ENCODE results near the gene SASS6. TPM values are rescaled to one million over a fixed set of nuclear protein-coding genes. Genes with fewer than 3 reads are reported as not detected.

Gene SASS6
- total and polyA plus RNA-seq, 4 donors, result 0.88 to 2.5 (median 1.9) TPM

DNA sequence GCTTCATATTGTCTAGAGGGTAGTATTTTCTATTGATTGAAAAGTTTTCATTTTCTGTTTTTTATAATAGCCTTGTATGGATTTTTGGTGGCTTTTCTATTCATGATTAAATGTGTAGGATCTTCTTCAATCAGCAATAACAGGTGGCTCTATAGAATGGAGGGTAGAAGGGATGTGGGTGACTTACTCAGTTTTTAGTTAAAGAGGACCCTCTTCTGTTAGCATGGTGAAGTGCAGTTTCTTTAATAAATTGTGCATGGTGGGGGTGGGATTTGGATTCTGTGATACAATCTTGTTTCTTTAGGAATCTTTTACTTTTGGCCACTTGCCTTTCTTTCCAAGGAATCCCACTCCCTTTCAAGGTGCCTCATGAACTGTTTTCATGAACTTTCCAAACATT is 98.3 kb downstream of the SASS6 start:
- Histone ChIP-seq H3K27me3 (ENCODE audit: control insufficient read depth in 1 of 2, insufficient read depth in 2 of 2, low read length in 1 of 2) (no peaks in the 10 kb centered on the region), H3K9me3 (ENCODE audit: control insufficient read depth, low read length) (no peaks in the 10 kb centered on the region), H3K27ac (ENCODE audit: low read depth in 1 of 2, low read length in 2 of 2) (no peak overlapping the region), H3K36me3 (ENCODE audit: control insufficient read depth in 1 of 2, insufficient read depth in 2 of 2, low read length in 1 of 2) (no peaks in the 10 kb centered on the region), H3K4me3 (ENCODE audit: low read length in 2 of 2) (no peak overlapping the region), H3K4me1 (ENCODE audit: control insufficient read depth in 1 of 2, insufficient read depth in 2 of 2, low read length in 2 of 2) (peaks cover 0 to 6% of the 10 kb centered on the region in 2 donors)
- DNase-seq (no peak), ATAC-seq (ENCODE audit: low FRiP score) (no peak)
- intact Hi-C loops (cut with DNase I), result no loop called here

Other genes with a start within 250 kb of the SASS6 start
- 10 to 100 TPM; 23.4 to 30.2 TPM for gene SLC35A3, start 162.9 kb downstream of the SASS6 start, total RNA-seq
- 10 to 100 TPM in 1 of 2 donors, 1 to 10 TPM in 1; 7.4 to 16.1 TPM for gene SLC35A3, start 162.9 kb downstream of the SASS6 start, polyA plus RNA-seq
- gene TRMT13, start 233 bp upstream of the SASS6 start, total RNA-seq, result 10 to 100 TPM; 11.7 to 18.4 TPM
- gene TRMT13, start 233 bp upstream of the SASS6 start, polyA plus RNA-seq, result 10 to 100 TPM in 1 of 2 donors, 1 to 10 TPM in 1; 4.9 to 11.9 TPM
- gene LRRC39, start 45.3 kb upstream of the SASS6 start, total RNA-seq, result 1 to 10 TPM; 1.0 to 1.4 TPM
- 1 to 10 TPM in 1 of 2 donors, not detected in 1; 2.0 TPM for gene LRRC39, start 45.3 kb upstream of the SASS6 start, polyA plus RNA-seq
- gene DBT, start 116.9 kb upstream of the SASS6 start, total RNA-seq, result 10 to 100 TPM; 10.8 to 13.0 TPM
- gene DBT, start 116.9 kb upstream of the SASS6 start, polyA plus RNA-seq, result 1 to 10 TPM; 5.0 to 5.4 TPM
- gene RTCA, start 133.3 kb upstream of the SASS6 start, total RNA-seq, result 10 to 100 TPM; 22.3 to 26.6 TPM
- 10 to 100 TPM; 22.2 to 24.3 TPM for gene RTCA, start 133.3 kb upstream of the SASS6 start, polyA plus RNA-seq
- 10 to 100 TPM in 1 of 2 donors, 1 to 10 TPM in 1; 8.3 to 14.0 TPM for gene CDC14A, start 219.6 kb upstream of the SASS6 start, total RNA-seq
- 1 to 10 TPM in 1 of 2 donors, under 1 TPM in 1; 0.88 to 1.7 TPM for gene CDC14A, start 219.6 kb upstream of the SASS6 start, polyA plus RNA-seq

Measured in aorta (tissue), 5 donors.